Calu3 (cell line): ENCODE measurements around the gene LAMTOR2. TPM values are rescaled to one million over a fixed set of nuclear protein-coding genes. Genes with fewer than 3 reads are reported as not detected.

Experiments used
- BruUV-seq: library from RNA; stranded (reverse); fragments of 400-500 nt; replicated peaks from 2 replicates; lab custom pipeline; 2021; lab: Mats Ljungman, UMichigan
- CTCF ChIA-PET: fragments of 300-600 bp; sonication (Branson Sonifier 250); formaldehyde crosslinking; loops from one replicate; lab custom pipeline; 2022; ENCODE audit warnings: antibody characterized with exemption; lab: Charles Lee
- DNase-seq: peaks from one replicate; pipeline ENCODE4 v3.0.0; 2022
- H3K27ac Mint-ChIP-seq: one replicate; pipeline ENCODE4 v1.8.0; 2022; ENCODE audit warnings: mixed read lengths; ENCODE audit not compliant: unreplicated experiment
- H3K27me3 Mint-ChIP-seq: one replicate; pipeline ENCODE4 v1.8.0; 2022; ENCODE audit warnings: mixed read lengths; ENCODE audit not compliant: unreplicated experiment
- H3K36me3 Mint-ChIP-seq: one replicate; pipeline ENCODE4 v1.8.0; 2022; ENCODE audit warnings: mild to moderate bottlenecking, moderate library complexity, mixed read lengths; ENCODE audit not compliant: insufficient read depth, unreplicated experiment
- H3K4me1 Mint-ChIP-seq: one replicate; pipeline ENCODE4 v1.8.0; 2022; ENCODE audit warnings: mild to moderate bottlenecking, low read depth, mixed read lengths; ENCODE audit not compliant: unreplicated experiment
- H3K4me3 Mint-ChIP-seq: one replicate; pipeline ENCODE4 v1.8.0; 2022; ENCODE audit warnings: mild to moderate bottlenecking, low read depth, moderate library complexity, mixed read lengths; ENCODE audit not compliant: unreplicated experiment
- H3K9me3 Mint-ChIP-seq: one replicate; pipeline ENCODE4 v1.8.0; 2022; ENCODE audit warnings: low read depth, mixed read lengths; ENCODE audit not compliant: unreplicated experiment
- intact Hi-C: fragments of 100-400 bp; cut with micrococcal nuclease; formaldehyde crosslinking; loops from one replicate; pipeline ENCODE4 v1.10.0; 2022; ENCODE audit not compliant: unreplicated experiment
- total RNA-seq: library from RNA; stranded (reverse); gene quantifications from 2 replicates; pipeline ENCODE4 v1.2.3, GENCODE V29; 2022
- TF ChIP-seq, protein P1 (sequence below): fragments of 200-600 bp; IDR thresholded peaks from one replicate; pipeline ENCODE4 v1.8.0; 2022; ENCODE audit warnings: antibody characterized with exemption; ENCODE audit not compliant: unreplicated experiment

Gene LAMTOR2
- total RNA-seq, 1 experiment from 2014 or later: 69.8 TPM

DNA sequence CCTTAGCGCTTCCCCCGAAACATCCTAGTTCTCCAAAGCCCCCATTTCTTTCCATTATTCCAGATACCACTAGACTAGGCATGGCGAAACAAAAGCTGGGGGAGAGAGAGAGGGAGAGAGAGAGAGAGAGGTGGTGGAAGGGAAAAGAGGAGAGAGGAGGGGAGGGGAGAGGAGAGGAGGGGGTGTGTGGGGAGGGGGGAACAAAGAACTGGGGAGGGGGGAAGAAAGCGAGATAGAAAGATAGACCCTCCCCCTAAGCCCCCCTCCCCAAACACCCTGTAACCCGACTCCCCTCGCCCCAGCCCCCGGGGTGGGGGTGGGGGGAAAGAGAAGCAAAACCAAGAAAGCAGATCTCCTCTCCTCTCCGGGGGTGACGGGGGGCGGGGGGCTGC, 27.3 kb downstream of the LAMTOR2 start:
- intact Hi-C loops: no loop called here
- Mint-ChIP-seq H3K4me3 (peak overlapping the region; percentile 76), H3K27ac (no peak overlapping the region), H3K9me3 (no peaks in the 10 kb centered on the region), H3K27me3 (no peaks in the 10 kb centered on the region), H3K36me3 (peaks cover 25% of the 10 kb centered on the region), H3K4me1 (peaks cover 14% of the 10 kb centered on the region)
- TF ChIP-seq, protein P1, sequence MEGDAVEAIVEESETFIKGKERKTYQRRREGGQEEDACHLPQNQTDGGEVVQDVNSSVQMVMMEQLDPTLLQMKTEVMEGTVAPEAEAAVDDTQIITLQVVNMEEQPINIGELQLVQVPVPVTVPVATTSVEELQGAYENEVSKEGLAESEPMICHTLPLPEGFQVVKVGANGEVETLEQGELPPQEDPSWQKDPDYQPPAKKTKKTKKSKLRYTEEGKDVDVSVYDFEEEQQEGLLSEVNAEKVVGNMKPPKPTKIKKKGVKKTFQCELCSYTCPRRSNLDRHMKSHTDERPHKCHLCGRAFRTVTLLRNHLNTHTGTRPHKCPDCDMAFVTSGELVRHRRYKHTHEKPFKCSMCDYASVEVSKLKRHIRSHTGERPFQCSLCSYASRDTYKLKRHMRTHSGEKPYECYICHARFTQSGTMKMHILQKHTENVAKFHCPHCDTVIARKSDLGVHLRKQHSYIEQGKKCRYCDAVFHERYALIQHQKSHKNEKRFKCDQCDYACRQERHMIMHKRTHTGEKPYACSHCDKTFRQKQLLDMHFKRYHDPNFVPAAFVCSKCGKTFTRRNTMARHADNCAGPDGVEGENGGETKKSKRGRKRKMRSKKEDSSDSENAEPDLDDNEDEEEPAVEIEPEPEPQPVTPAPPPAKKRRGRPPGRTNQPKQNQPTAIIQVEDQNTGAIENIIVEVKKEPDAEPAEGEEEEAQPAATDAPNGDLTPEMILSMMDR: no peak
- no peak for DNase-seq
- no TSS peak for BruUV-seq
- CTCF ChIA-PET: no interaction called here

DNA sequence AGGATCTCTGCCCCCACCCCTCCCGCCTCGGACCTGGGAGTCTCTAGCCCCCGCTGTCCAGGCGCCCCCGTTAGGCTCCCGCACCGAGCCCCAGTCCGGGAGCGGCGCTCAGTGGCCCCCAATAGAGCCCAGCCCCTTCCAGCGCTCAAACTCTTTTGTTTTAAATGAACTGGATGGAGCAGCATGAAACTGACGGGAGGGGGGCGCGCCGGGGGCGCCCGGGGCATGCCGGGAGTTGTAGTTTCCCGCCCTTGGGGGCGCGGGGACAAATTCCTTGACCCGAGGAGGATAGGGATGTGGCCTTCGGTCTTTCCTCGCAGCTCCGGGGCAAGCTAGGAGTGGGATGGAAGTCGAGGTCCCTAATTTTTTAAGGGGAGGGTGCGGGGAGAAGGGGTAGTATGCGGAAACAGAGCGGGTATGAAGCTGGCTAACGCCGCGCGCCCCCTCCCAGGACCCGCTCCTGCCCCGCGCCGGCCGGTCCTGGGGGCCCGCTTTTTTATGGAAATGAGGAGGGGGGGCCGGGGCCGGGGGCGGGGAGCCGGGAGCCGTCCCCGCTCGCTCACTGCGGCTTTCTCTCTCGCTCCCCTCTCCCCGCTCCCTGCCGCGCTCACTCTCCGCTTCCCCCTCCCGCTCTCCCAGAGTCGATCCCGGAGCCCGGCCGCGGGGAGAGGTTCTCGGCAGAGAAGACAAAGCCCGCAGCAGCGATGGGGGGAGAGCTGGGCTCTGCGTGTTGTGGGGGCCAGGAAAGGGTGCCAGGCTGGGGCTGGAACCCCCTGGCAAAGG, 27.9 kb downstream of the LAMTOR2 start, which contains the start of gene MEX3A:
Gene MEX3A, minus strand, starts transcription at position 157 of the 783 bp plus-strand sequence. CDS start 467 bp downstream, outside the sequence.
- Mint-ChIP-seq H3K36me3 (peaks cover 25% of the 10 kb centered on the region), H3K27me3 (no peaks in the 10 kb centered on the region), H3K4me3 (peak within 1 kb of the TSS; percentile 76), H3K9me3 (no peaks in the 10 kb centered on the region), H3K4me1 (peaks cover 19% of the 10 kb centered on the region), H3K27ac (no peak within 1 kb of the TSS)
- intact Hi-C loops: no loop called here
- TF ChIP-seq, protein P1: no peak
- DNase-seq: peak; percentile 83
- BruUV-seq: no TSS peak
- CTCF ChIA-PET: interaction anchor here (0.5 to 2.2 kb wide), 3 partner anchors 48 to 145 kb away, joined by 3 to 10 read pairs (median 6); no protein-coding TSS in a partner anchor

DNA sequence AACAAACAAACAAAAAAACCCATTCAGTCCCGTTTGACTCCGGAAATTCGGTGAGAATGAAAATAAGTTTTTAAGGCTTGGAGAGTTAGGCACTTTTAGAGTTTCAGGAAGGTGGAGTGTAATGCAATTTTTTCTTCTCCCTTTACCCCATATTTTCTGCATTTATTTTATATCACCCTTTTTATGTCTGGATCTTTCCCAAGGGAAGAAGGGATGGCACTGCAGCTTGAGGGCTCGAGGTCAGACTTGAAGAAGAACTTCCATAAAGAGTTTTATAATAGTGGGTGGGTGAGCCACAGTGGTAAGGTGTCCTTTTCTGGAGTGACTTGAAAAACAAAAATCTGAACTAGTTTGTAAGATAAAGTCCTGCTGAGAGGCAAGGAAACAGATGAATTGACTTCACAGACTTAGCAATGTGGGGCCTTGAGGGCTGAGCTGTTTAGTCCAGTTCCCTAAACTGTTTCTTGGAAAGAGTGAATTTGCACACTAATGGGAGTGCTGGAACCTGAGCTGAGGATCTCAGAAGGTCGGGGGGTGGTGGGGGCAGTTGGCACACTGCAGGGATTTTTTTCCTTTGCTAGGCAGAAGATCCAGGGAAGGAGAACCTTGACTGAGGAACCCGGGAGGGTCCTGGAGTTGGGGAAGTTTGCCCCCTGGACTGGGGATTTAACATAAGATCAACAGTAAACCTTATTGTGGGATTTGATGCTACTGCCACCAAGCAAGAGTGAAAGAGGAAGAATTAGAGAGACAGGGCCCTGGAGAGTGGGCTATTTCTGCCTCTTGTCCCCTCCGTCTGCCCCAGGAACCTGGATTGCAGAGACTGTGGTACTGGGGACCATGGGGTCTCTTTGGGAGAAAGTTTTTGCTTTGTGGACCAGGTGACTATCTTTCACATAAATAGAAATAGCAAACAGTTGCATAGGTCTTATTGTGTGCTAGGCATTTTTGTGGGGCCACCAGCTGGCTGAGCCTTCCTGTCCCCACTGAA, 29.5 kb downstream of the LAMTOR2 start:
- no peaks in the 10 kb centered on the region for H3K9me3 Mint-ChIP-seq
- no peak overlapping the region for H3K27ac Mint-ChIP-seq
- TF ChIP-seq, protein P1: no peak
- CTCF ChIA-PET: interaction anchor here (0.6 to 2.2 kb wide), 3 partner anchors 23 to 46 kb away, joined by 3 to 10 read pairs (median 3); partner anchors contain the start of genes RAB25 and UBQLN4
- peak overlapping the region; percentile 76 for H3K4me3 Mint-ChIP-seq
- H3K36me3 Mint-ChIP-seq: peaks cover 25% of the 10 kb centered on the region
- H3K4me1 Mint-ChIP-seq: peaks cover 20% of the 10 kb centered on the region
- DNase-seq: no peak
- no TSS peak for BruUV-seq
- intact Hi-C loops: no loop called here
- H3K27me3 Mint-ChIP-seq: no peaks in the 10 kb centered on the region

DNA sequence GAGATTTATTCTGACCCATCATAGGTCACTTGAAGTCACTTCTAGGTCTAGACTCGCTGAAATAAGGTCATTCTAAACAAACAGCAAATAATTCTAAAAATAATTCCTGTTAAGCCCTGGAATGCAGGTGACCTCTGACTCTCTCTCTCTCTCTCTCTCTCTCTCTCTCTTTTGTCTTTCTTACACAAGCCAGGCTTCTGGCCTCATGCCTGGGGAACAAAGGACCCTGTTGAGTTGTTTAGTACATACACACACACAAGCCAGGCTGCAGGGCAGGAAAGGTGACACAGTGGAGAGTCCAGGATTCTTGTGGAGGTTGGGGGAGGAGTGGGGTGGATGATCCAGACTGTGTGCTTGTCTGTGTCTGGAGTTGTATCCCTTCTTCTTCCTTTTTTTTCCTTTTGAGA, 31.7 kb downstream of the LAMTOR2 start:
- no peaks in the 10 kb centered on the region for H3K9me3 Mint-ChIP-seq
- intact Hi-C loops: no loop called here
- peaks cover 31% of the 10 kb centered on the region for H3K36me3 Mint-ChIP-seq
- peaks cover 30% of the 10 kb centered on the region for H3K4me1 Mint-ChIP-seq
- peak; percentile 49 for DNase-seq
- TF ChIP-seq, protein P1: no peak
- CTCF ChIA-PET: no interaction called here
- peak overlapping the region; percentile 0 for H3K27ac Mint-ChIP-seq
- H3K4me3 Mint-ChIP-seq: no peak overlapping the region
- no peaks in the 10 kb centered on the region for H3K27me3 Mint-ChIP-seq
- BruUV-seq: no TSS peak
